Stimulated activated CD4-positive, alpha-beta T cell treated with anti-CD3 and anti-CD28 coated beads, Interleukin-2, amount 100 ng/mL, for 4 hours (primary cell): ENCODE results near the gene RBFOX2.
"Not testable (repeated sequence)": the region's sequence is repeated elsewhere in the genome, so short reads cannot be mapped to it uniquely, and the experiment has no call there.

Experiments used
- DNase-seq: peaks from one replicate; pipeline ENCODE4 v3.0.0-alpha.2; 2020; ENCODE audit warnings: low read depth

RBFOX2 gene

DNA sequence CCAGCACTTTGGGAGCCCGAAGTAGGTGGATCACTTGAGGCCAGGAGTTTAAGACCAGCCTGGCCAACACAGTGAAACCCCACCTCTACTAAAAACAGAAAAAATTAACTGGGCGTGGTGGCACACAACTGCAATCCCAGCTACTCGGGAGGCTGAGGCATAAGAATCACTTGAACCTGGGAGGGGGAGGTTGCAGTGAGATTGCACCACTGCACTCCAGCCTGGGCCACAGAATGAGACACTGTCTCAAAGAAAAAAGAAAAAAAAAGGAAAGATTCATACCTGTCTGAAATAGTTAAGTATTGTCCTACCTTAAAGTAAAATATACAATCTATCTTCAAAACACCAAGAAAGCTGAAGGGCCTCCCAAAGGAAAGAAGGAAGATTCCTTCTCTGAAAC is 20.1 kb downstream of the RBFOX2 start:
- DNase-seq, result no peak

DNA sequence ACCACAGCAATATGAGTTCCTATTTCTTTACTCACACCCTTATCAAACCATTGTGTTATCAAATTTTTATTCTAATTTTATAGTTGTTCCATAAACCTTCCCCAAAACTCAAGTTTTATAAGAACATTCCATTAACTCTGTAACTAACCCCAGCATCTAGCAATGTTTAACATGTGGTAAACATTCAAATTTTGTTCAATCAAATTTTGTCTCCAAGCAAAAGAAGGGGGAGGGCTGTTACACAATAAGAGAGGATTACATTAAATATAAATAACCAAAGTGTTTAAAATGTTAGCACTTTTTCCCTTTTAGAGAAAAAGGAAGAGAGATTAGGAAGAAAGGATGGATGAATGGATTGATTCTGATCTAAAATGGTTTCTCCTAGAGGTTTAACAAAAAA is 20.5 kb downstream of the RBFOX2 start:
- DNase-seq, result no peak

DNA sequence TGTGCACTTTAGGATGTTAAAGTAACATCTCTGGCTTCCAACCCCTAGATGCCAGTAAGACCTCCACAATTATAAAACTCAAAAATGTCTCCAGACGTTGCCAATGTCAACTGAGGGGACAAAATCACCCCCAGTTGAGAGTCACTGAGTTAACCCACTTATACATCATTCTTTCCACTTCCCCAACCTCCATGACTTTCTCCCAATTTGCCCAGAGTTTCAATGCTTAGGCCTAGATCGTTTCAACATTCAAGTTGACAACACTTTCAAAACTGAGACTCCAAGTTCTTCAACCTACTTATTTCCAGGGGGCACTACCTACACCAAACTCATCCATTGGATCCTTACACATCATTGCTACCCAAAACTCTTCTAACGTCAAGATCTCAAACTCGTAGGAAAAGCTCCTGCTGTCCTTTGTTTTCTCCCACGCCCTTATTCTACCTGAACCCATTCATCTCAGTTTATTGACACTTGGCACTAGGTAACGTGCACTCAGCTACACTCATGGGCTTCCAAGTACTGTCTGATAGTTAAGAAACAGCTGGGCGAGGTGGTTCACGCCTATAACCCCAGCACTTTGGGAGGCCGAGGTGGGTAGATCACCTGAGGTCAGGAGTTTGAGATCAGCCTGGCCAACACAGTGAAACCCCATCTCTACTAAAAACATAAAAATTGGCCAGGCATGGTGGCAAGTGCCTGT is 24.5 kb downstream of the RBFOX2 start:
- no peak for DNase-seq

DNA sequence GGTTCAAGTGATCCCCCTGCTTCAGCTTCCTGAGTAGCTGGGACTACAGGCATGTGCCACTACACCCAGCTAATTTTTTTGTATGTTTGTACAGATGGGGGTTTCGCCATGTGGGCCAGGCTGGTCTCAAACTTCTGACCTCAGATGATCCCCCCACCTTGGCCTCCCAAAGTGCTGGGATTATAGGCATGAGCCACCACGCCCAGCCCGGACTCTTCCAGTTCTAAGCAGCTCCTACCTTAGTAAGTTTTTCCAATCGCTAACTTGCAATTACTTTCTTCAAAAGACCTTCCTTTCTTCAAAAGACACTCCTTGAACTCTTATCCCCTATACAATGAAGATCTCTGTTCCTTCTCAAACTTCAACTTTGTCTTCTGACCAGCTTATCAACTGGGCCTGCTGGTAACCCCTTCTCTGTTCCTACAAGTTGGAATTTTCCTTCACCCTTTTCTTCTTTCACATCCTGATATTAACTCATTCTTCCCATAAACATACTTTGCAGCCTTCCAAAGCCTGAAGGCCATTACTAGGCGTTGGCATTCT is 25.8 kb downstream of the RBFOX2 start:
- DNase-seq, result no peak

DNA sequence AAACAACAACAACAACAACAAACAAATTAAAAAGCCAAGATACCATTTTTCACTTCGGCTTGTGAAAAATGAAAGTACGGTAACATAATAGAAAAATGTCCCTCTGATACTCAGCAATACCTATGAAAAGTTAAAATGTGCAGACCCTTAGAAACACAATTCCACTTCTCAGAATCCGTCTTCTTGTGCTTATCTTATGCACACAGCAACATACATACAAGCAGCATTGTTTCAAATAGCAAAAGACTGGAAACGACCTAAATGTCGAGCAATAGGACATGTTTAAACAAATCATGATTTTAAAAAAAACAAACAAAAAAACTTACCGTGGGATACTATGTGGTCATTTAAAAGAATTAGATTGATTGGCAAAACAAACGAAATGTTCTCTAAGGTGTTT is 26.5 kb downstream of the RBFOX2 start:
- DNase-seq, result no peak

DNA sequence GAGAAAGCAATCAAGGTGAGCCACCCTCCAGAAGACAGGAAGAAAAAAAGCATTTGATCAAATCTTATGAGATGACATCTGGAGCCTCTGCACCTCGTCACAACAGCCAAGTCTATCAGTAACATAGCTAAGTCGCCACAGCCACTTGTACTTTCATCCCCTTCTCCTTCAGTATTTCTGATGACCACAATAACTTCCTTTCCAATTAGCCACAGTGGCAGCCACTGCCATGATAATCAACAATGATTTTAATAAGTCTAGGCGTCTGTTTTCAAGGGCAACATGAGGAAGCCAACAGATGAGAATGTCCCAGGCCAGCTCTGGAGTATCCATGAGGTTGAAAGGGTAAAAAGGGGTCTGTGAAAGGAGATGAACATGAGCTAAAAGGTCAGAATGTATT is 29.9 kb downstream of the RBFOX2 start:
- DNase-seq, result no peak

DNA sequence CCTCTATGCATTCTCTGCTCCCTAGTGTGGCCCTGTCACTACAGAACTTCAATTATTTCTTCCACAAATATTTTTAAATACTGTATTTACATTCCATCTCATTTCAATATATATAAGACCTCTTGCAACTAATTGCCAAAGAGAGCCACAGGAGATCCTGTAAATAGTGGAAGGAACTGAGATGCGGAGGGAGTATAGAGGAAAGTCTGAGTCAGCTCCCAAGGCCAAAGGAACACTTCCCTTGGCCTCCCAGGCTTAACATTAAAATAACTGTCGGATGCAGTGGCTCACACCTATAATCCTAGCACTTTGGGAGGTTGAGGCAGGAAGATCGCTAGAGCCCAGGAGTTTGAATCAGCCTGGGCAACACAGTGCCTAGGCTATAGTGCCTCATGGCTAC is 31.2 kb downstream of the RBFOX2 start:
- DNase-seq, result no peak

DNA sequence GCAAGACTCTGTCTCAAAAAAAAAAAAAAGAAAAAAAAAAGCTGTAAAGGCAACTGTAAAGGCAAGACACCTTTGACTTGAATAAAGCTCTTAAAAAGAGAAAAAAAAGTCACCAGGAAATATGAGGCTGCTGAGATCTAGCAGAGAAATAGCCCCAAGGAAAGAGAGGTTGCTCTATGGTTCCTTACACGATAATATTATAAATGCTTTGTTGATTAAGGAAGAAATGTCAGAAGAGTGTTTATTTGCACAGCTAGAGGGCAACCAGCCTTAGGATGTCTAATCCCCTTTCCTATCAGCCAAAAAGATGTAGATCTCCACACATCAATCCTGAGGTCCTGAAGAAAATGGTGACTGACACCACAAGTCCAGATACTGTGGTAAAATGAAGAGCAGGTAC is 32.0 kb downstream of the RBFOX2 start:
- no peak for DNase-seq

DNA sequence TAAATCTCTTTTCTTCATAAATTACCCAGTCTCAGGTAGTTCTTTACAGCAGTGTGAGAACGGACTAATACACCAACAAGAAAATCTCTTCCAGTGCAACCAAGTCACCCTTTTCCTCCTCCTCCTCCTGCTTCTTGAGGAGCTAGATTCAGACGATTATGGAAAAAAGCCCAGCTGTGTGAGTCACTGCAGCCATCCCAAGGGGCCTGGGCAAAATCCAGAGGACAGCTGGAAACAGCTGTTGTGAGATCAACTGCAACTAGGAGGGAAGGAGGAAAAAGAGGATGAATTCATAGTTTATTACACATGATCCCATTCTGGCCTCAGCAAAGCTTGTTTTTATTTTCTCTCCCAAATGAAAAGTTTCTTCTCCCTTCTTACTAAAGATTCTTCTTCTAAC is 32.9 kb downstream of the RBFOX2 start:
- DNase-seq, result no peak

DNA sequence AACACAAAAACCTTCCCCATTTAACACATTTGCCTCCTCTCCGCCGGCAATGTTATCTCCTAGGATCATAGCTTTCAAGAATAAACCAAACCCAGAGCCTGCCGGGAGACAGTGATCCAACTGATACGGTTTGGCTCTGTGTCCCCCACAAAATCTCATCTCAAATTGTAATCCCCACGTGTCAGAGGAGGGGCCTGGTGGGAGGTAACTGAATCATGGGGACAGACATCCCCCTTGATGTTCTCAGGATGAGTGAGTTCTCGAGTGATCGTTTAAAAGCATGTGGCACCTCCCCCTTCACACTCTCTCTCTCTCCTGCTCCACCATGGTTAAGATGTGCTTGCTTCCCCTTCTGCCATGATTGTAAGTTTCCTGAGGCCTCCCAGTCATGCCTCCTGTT is 33.3 kb downstream of the RBFOX2 start:
- DNase-seq, result no peak

DNA sequence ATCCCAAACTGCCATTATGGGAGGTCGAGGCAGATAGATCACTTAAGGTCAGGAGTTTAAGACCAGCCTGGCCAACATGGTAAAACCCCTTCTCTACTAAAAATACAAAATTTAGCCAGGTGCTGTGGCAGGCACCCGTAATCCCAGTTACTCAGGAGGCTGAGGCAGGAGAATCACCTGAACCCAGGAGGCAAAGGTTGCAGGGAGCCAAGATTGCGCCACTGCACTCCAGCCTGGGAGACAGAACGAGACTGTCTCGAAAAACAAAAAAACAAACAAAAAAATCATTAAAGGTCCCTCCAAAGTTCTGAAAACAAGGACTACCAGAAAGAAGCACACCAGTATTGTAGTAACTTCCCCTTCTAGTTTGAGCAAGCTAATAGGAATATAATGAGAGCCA is 34.9 kb downstream of the RBFOX2 start:
- DNase-seq, result not testable (repeated sequence)

DNA sequence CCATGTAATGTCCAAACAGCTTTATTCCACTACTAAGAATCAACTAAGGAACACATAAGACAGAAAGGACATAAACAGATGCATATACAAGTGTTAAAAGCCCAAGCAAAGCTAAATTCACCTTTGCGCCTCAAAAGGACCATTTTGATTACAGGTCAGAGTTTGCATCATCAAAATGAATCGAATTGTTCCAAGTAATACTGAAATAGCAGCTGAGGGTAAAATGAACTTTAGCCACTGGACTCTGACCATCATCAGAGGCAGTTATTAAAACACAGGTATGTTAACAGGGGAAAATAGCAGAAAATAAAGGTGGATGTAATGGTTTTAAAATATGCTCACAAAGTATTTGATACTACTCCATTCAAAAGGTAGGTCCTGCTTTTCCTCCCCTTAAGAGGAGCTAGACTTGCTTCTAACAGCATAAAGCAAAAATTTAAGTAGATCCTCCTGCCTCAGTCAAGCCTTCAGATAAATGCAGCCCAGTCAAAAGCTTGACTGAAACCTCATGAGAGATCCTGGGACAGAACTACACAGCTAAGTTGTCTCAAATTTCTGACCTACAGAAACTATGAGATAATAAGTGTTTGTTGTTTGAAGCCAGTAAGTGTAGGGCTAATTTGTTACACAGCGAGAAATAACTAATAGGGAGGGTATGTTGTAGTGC is 35.4 kb downstream of the RBFOX2 start:
- no peak for DNase-seq

DNA sequence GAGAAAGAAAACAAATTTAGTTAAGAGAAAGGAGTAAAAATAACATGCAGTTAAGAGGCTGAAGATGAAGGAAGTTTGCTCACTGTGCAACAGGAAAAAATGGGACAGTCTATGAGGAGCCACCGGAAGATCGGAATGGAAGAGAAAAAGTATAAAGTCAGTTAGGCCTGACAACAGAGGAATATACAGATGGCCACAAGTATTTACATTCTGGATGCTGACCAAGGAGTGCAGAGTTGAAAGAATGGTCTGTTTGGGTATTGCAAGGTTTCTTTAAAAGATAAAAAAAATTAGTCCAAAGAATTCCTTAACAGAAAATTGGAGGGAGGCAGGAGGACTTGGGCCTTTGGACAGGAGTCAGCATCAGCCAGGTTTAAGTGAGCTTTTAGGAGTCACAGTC is 37.5 kb downstream of the RBFOX2 start:
- DNase-seq, result no peak

DNA sequence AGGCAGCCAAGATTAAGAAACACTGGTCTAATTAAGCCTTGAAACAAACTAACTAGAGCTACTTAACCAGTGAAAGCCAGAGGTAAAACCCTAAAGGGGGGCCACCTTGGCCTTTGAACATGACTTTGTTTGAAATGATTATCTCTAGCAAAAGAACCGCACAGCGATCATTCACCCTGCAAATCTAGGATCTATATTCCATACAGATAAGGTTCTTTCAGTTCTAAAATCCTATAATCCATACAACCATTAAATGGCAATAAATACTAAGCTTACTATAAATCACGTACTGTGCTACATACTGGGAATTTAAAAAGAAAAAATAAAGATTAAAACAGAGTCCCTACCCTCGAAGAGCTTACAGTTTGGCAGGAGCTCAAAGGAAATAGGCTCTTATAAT is 40.6 kb downstream of the RBFOX2 start:
- DNase-seq, result no peak

DNA sequence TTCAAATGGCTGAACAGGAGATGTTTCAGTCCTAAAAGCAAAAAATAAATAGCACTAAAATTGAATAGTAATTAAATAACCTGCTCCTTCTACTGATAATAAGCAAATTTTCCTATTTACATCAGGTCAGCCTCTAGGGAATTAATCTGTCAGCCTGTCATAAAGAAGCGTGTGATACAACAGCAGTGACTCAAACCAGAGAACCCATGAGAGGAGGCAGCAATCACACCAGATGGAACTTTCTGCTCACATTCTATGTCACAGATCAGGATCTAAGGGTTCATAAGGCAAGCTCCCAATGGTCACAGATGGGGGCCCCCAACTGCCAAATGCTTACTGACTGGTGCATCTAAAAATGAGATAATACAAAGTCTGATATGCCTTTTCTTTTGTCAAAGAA is 41.1 kb downstream of the RBFOX2 start:
- DNase-seq, result no peak

DNA sequence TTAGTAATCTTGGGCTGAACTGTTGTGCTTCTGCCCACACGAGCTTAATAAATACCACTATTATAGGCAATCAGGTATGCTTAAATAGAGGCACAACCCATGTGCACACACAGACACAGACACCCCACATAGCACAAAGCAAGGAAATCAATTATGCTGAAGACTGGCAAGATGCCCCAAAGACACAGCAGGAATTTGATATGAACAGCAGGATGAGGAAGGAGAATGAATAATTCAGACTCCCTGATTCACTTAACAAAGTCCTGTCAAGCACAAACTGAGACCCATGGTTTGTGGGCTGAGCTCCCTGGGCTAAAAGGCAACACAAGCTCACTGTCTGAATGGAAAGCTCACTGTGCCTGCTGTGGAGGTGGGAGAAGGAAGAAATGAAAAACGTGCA is 42.5 kb downstream of the RBFOX2 start:
- DNase-seq, result no peak

DNA sequence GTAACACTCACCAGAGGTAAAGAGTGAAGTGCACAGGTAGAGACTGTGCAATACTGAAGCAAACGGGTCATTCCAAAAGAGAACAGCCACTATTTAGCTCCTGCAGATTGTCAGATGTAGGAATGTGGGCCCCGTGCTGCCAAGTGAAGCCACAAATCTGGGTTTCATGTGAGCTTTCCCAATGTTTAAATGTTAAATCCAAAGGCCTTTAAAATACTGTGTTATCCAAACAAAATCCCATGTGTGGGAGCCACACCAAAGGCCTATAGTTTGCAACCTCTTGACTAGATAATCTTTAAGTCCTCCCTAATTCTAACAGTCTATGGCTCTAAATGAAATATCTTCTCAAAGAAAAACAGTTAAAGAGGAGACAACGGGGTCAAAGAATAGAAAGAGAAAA is 43.3 kb downstream of the RBFOX2 start:
- no peak for DNase-seq

DNA sequence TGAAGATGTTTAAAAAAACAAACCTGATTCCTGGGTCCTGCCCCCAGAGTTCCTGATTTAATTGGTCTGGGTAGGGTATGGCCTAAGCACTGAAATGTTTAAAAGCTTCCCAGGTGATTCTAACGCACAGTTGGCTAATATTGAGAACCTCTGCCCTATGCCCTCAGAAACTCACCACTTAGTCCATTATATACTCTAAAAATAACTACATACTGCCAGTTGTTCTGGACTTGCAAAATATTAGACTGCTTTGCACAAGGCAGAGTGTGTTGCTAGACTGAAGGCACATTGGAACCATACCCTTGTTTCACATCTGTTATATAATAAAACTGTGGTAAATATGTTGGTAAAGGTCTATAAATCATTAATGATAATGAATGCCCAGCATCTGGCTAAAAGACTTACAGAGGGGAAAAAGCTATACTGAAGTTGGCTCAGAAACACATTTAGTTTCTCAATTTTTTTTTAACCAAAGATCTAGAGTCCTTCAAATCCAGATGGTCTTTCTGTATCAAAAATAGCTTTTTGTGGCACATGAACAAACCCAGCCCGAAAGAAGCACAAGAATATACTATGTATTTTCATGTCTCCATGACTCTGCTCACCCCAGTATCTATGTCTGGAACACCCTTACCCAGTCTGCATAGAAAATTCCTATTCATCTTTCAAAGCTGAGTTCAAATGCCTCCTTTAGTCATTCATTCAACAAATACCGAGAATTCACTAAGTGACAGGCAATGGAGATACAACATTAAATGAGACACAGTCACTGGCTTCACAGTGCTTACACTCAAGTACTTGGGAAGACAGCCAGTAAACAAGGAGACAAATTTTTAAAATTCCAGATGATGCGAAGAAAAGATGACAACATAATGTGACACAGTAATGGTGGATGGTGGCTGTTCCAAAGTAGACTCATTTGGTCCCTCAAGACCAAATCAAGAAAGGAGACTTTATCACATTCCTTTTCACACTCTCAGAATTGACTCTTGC is 44.1 kb downstream of the RBFOX2 start:
- no peak for DNase-seq

DNA sequence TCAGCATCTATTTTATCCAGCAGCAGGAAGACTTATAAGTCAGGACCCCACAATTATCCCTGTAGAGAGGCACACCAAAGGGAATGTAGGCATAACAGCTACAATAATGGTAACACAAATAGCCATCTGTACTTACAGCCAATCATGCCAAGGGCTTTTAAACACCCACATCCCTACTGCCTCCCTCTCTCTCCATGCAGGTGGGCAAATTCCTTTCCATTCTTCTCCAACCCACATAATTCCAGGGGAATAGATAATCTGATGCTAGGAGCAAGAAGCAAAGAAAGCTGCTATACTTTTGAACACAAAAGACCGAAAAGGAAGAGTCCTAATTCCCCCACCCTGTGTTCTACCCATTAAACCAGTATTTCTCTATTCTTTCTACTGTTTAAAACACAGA is 46.7 kb downstream of the RBFOX2 start:
- DNase-seq, result no peak

DNA sequence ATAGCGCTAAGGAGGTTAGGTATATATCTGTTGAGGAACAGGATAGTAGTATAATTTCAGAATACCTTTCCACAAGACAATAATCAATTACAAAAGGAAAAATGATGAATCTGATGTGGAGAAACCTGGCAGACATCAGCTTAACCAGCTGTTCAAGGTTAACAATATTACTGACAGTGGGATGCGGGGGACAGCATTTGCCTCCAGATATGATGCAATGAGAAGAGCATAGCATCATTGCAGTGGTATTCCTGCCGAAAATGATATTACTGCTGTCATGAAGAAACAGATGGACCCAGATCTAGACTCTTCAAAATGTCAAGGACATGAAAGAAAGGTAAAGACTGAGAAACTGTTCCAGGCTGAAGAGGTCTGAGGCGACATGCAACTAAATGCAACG is 49.7 kb downstream of the RBFOX2 start:
- DNase-seq, result no peak

DNA sequence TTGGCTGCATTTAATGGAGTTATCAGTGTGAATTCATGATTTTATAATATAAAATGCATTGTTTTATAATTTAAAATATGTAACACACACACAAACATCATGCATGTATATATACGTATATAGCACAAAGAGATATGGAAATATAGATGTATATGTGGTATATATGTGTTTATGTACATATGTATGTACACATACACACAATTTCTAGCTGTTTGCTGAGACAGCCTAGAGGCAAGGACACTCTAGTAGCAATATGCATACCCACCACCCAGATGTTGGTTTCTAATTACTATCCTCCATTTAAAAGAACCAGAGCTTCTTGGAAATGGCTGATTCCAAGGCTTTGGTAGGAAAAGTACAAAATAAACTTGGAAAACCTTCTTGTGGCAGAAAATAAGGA is 50.4 kb downstream of the RBFOX2 start:
- DNase-seq, result no peak

DNA sequence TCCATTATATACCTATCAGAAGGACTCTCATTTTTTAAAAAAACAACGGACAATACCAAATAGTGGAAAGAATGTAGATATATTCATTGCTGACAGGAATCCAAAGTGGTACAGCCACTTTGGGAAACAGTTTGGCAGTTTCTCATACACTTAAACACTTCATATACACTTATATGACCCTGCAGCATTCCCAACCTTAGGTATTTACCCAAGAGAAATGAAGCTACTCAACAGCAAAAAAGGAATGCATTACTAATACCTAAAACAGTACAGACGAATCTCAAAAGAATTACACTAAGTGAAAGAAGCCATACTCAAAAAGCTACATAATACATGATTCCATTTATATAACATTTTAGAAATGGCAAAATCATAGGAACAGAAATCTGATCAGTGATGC is 51.5 kb downstream of the RBFOX2 start:
- no peak for DNase-seq

DNA sequence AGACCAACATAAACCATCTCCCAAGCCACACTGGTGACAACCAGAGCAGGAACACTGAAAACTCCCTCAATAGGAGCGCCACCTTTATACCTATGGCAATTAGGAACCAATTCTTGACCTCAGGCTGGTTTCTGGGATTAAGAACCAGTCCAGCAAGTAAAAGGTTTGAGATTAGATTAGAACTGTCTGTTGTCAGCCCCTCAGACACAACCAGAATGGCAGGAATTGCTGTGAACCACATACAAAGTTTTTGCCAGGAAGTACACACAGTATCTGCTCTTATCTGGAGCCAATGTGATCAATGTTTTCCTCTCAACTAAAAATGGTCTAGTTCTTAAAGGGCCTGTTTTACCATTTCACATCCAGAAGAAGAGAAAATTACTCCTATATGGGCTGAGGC is 55.2 kb downstream of the RBFOX2 start:
- DNase-seq, result no peak
